K562 (cell line): ENCODE data around the gene RPP25. TPM values are rescaled to one million over a fixed set of nuclear protein-coding genes. Genes with fewer than 3 reads are reported as not detected.

Source experiments
- ATAC-seq: fragments of 200-7000 bp; cut with Tn5 transposase; 3 replicates; pipeline ENCODE4 v1.9.1; 2020; ENCODE audit warnings: moderate library complexity
- BruUV-seq: library from RNA; stranded (reverse); fragments of 400-500 nt; replicated peaks from 2 replicates; lab custom pipeline; 2021; lab: Mats Ljungman, UMichigan
- CTCF ChIA-PET: fragments of 300-600 bp; formaldehyde crosslinking; extraction: SDS; loops from one replicate; lab custom pipeline; 2021; ENCODE audit warnings: low intra/inter-chr PET ratio; lab: Yijun Ruan, JAX
- POLR2A ChIA-PET: fragments of 300-600, 350-650 bp; sonication (Branson Sonifier 250); formaldehyde crosslinking; extraction: SDS; loops from one replicate; lab custom pipeline; 2021; ENCODE audit warnings: antibody characterized with exemption, inconsistent platforms; lab: Yijun Ruan, JAX
- DNase-seq, 4 experiments: peaks; one replicate each; pipeline versions ENCODE4 v3.0.0 to v3.0.0-alpha.2; 2011 to 2018; ENCODE audit warnings: low spot score in 3 of 4, mixed read lengths in 3 of 4; ENCODE audit errors: extremely low read depth in 1 of 4
- FAIRE-seq: peaks from 2 replicates; lab custom pipeline; 2011; peaks lifted over from hg19 to GRCh38; lab: Jason Lieb, UNC
- H2AFZ ChIP-seq: 2 replicates; pipeline ENCODE4 v1.6.0; 2011; ENCODE audit warnings: low read depth, low read length, control low read depth, inconsistent platforms
- H3K27ac ChIP-seq: fragments of 200-600 bp; 3 replicates; pipeline ENCODE4 v1.8.0; 2011; ENCODE audit warnings: low read depth, mild to moderate bottlenecking, control low read depth, inconsistent platforms, low read length, moderate library complexity, mixed read lengths; ENCODE audit errors: extremely low read depth
- H3K27me3 ChIP-seq, 2 experiments: fragments of 300-600 bp in 1 of 2; 2 replicates in 1 of 2; 3 replicates in 1 of 2; pipeline versions ENCODE4 v1.6.0 to v1.8.0; 2011; ENCODE audit warnings: inconsistent platforms in 2 of 2, low read length in 2 of 2, mild to moderate bottlenecking in 1 of 2, mixed read lengths in 1 of 2, moderate library complexity in 1 of 2; ENCODE audit not compliant: control insufficient read depth in 2 of 2, insufficient read depth in 2 of 2
- H3K36me3 ChIP-seq: fragments of 300-600 bp; 3 replicates; pipeline ENCODE4 v1.8.0; 2011; ENCODE audit warnings: mild to moderate bottlenecking, low read length, inconsistent platforms; ENCODE audit not compliant: control insufficient read depth, insufficient read depth
- H3K4me1 ChIP-seq, 2 experiments: fragments of 200-600 bp in 1 of 2; replicated peaks in 1 of 2; 2 replicates in 1 of 2; 3 replicates in 1 of 2; pipeline versions ENCODE4 v1.5.1 to v1.8.0; 2011; ENCODE audit warnings: inconsistent platforms in 2 of 2, low read length in 2 of 2, mild to moderate bottlenecking in 1 of 2, mixed read lengths in 1 of 2, moderate library complexity in 1 of 2; ENCODE audit not compliant: control insufficient read depth in 2 of 2, insufficient read depth in 2 of 2
- H3K4me2 ChIP-seq: 2 replicates; pipeline ENCODE4 v1.6.1; 2011; ENCODE audit warnings: low read length, control low read depth, inconsistent platforms, mixed read lengths; ENCODE audit not compliant: insufficient read depth
- H3K4me3 ChIP-seq: fragments of 200-600 bp; sonication (generic), shearing (Covaris generic); 2 replicates; pipeline ENCODE4 v1.5.1; 2016; ENCODE audit warnings: control low read depth, inconsistent platforms
- H3K79me2 ChIP-seq: fragments of 200-600 bp; 3 replicates; pipeline ENCODE4 v1.8.0; 2011; ENCODE audit warnings: low read length, inconsistent platforms; ENCODE audit not compliant: control insufficient read depth, insufficient read depth
- H3K9ac ChIP-seq, 2 experiments: 2 replicates each; pipeline versions ENCODE4 v1.6.0 to v1.6.1; 2011; ENCODE audit warnings: low read depth in 2 of 2, low read length in 2 of 2, control low read depth in 1 of 2, inconsistent platforms in 1 of 2, mild to moderate bottlenecking in 1 of 2, mixed read lengths in 1 of 2; ENCODE audit not compliant: insufficient read depth in 1 of 2
- H3K9me1 ChIP-seq: one replicate; pipeline ENCODE4 v1.6.0; 2011; ENCODE audit warnings: inconsistent platforms, mild to moderate bottlenecking, low read length, moderate library complexity; ENCODE audit not compliant: control insufficient read depth, insufficient read depth
- H3K9me3 ChIP-seq: replicated peaks from 2 replicates; pipeline ENCODE4 v1.5.1; 2011; ENCODE audit warnings: low read depth, low read length, inconsistent platforms; ENCODE audit not compliant: control insufficient read depth, insufficient read depth
- H4K20me1 ChIP-seq: replicated peaks from 2 replicates; pipeline ENCODE4 v1.6.1; 2011; ENCODE audit warnings: low read length, inconsistent platforms, mixed read lengths; ENCODE audit not compliant: control insufficient read depth, insufficient read depth
- MCM7 ChIP-seq, 2 experiments: fragments of 450-650 bp; IDR thresholded peaks; 2 replicates each; pipeline ENCODE4 v1.6.1; 2016 to 2018
- NFIC ChIP-seq: fragments of 450-650 bp; IDR thresholded peaks from 2 replicates; pipeline ENCODE4 v1.6.1; 2017; ENCODE audit warnings: mild to moderate bottlenecking, inconsistent platforms
- YBX1 ChIP-seq: fragments of 450-650 bp; IDR thresholded peaks from 2 replicates; pipeline ENCODE4 v1.7.1; 2016; ENCODE audit warnings: mild to moderate bottlenecking
- ZNF589 ChIP-seq: fragments of 200-800 bp; sonication (Bioruptor generic); IDR thresholded peaks from 2 replicates; pipeline ENCODE4 v1.6.1; 2016; ENCODE audit warnings: low read depth, missing genetic modification characterization, missing compliant biosample characterization
- WGBS: fragments of 100-300 bp; shearing (Covaris generic); methylation state at CpG from one replicate; pipeline ENCODE4 v1.1.6; 2016; ENCODE audit warnings: low coverage, mixed read lengths; ENCODE audit not compliant: insufficient coverage; ENCODE audit errors: missing lambda C conversion rate; 5-methylcytosine and 5-hydroxymethylcytosine counted together
- in situ Hi-C: fragments of 300-500 bp; cut with MboI; formaldehyde crosslinking; loops from 4 replicates; pipeline ENCODE4 v1.15.0; 2018; ENCODE audit warnings: inconsistent platforms, mixed read lengths
- intact Hi-C: fragments of 100-400 bp; cut with micrococcal nuclease; formaldehyde crosslinking; loops from 2 replicates; pipeline ENCODE4 v1.14.2; 2022
- polyA plus RNA-seq, 8 experiments: library from polyadenylated mRNA; depleted of rRNA in 4 of 8; stranded (reverse) in 5 of 8; unstranded in 3 of 8; fragments of >200 nt; fragmentation: Nextera tagmentation in 2 of 8; fragmentation: Illumina TruSeq in 1 of 8; extraction: Ambion mirVana in 2 of 8; extraction: Trizol in 1 of 8; gene quantifications; 2 replicates each; pipeline versions ENCODE4 v1.2.1 to v1.2.3, GENCODE V29; 2011 to 2014; ENCODE audit warnings: inconsistent platforms in 1 of 8, missing spikeins in 1 of 8
- total RNA-seq, 7 experiments: library from RNA; depleted of rRNA in 6 of 7; stranded (reverse); fragments of >200 nt in 6 of 7; fragmentation: Illumina TruSeq in 2 of 7; extraction: Trizol in 2 of 7; gene quantifications; 2 replicates each; pipeline versions ENCODE4 v1.2.1 to v1.2.3, GENCODE V29; 2011 to 2021; ENCODE audit warnings: low replicate concordance in 1 of 7
- TF ChIP-seq, protein P1 (sequence below), 2 experiments: fragments of 450-650 bp in 1 of 2; sonication (generic) in 1 of 2; formaldehyde crosslinking in 1 of 2; IDR thresholded peaks in 1 of 2; conservative IDR thresholded peaks in 1 of 2; 2 replicates each; pipeline versions ENCODE4 v1.6.1 to v1.8.1; 2016 to 2023; ENCODE audit warnings: mild to moderate bottlenecking in 2 of 2, moderate library complexity in 2 of 2, inconsistent platforms in 1 of 2, missing genetic modification reagents in 1 of 2

The RPP25 gene
- total and polyA plus RNA-seq, 9 of the 15 experiments (the other 6 are each of a cell fraction or from before 2014, with no cell fraction given), result 1.1 to 12.3 (median 5.6) TPM

DNA sequence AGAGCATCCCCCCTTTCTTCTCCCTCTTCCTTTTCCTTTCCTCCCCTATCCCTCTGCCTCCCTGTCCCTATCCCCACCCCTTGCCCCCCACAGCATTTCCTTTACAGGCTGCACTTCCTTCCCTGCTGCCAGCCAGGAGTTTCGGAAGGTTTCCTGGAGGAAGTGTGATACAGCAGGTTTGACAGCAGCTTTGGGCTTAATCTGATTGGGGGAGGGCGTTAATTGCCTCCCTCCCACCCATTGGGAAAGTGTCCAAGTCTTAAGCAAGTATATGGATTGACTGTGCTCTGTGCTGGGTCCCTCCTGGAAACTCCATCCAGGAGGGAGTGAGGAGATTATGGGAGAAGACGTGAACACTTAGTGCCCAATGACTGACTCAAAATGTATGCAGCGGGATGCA, 40.6 kb upstream of the RPP25 start:
- H3K27ac ChIP-seq, result no peak overlapping the region
- TF ChIP-seq MCM7 (IDR thresholded peaks at IDR 0.05), result no peak
- no peak for TF ChIP-seq YBX1
- TF ChIP-seq NFIC, result peak; percentile 23; the same call in 1 of the 2 replicates
- H3K9ac ChIP-seq, result no peak overlapping the region
- no peaks in the 10 kb centered on the region for H3K9me3 ChIP-seq
- no peak overlapping the region for H3K4me2 ChIP-seq
- peaks cover 2% of the 10 kb centered on the region for H3K9me1 ChIP-seq
- FAIRE-seq (no peak), DNase-seq (no peak), ATAC-seq (no peak)
- peaks cover 8% of the 10 kb centered on the region for H4K20me1 ChIP-seq
- whole genome bisulfite sequencing, result 0% methylated on average over 4 of the region's 4 CpGs
- H3K36me3 ChIP-seq, result no peaks in the 10 kb centered on the region
- in situ Hi-C loops, result no loop called here
- H3K79me2 ChIP-seq, result no peaks in the 10 kb centered on the region
- intact Hi-C loops, result no loop called here
- H3K4me1 ChIP-seq, result peaks cover 0 to 14% of the 10 kb centered on the region in 2 experiments; a peak in 3 of 5 replicates
- no TSS peak for BruUV-seq
- CTCF ChIA-PET, result no interaction called here
- POLR2A ChIA-PET, result interaction anchor here (0.6 to 0.8 kb wide), 4 partner anchors 8 to 226 kb away, joined by 3 to 4 read pairs (median 3); no protein-coding TSS in a partner anchor
- H3K27me3 ChIP-seq, result peaks cover 14 to 39% of the 10 kb centered on the region in 2 experiments
- H2AFZ ChIP-seq, result no peak overlapping the region
- no peak overlapping the region for H3K4me3 ChIP-seq

DNA sequence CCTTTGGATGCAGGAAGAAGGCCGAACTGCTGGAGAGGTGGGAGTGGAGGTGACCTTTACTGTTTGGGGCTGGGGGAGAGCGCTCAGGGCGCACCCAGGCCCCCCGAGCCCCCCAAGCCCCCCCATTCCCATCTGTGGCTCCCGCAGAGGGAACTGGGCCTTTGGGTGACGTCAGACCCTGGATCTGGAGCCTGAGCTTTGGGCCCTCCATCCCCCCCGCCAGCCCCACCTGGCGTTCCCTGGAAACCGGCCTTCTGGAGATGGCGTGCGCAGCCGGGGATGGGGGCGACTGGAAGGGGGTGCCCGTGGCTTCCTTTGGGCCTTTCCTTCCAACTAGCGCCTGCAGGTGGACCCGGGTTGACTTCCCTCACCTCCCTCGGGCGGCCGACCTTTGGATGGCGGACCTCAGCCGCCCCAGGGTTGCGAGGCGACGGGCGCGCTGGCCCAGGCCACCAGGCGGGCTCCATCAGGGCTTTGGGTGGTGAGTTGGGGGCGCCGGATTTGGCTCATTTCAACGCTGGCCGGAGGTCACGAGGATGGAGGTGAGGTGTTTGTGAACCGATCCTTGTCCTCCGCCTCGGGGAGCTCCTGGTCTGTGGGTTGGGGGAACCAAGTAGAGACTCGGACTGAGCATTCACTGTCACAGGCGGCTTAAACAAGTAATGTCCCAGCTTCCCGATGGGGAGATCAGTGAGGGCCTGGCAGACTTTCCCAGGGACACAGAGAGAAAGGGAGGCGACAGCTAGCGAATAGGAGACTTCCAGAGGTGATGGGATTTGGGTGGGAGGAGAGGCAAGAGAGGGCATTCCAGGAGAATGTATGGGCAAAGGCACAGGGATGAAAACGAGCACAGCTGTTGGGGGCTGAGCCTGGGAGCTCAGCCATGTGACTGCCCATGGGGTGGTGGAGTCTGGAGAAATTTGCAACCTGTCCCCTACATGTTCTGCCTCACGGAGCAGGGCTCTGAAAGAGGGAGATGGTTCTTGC, 39.5 kb upstream of the RPP25 start:
- intact Hi-C loops, result no loop called here
- Histone ChIP-seq H3K27me3 (peaks cover 13 to 43% of the 10 kb centered on the region in 2 experiments), H4K20me1 (peaks cover 8% of the 10 kb centered on the region), H3K9me1 (peaks cover 2% of the 10 kb centered on the region), H2AFZ (peak overlapping the region; percentile 70; the same call in 1 of the 2 replicates), H3K79me2 (no peaks in the 10 kb centered on the region), H3K4me3 (peak overlapping the region; percentile 41), H3K9ac (peak overlapping the region in 1 of 2 experiments; percentile 85; a peak in 2 of 4 replicates), H3K9me3 (no peaks in the 10 kb centered on the region), H3K4me1 (peaks cover 0 to 14% of the 10 kb centered on the region in 2 experiments; a peak in 3 of 5 replicates), H3K36me3 (no peaks in the 10 kb centered on the region), H3K27ac (no peak overlapping the region), H3K4me2 (peak overlapping the region; percentile 58)
- FAIRE-seq, result no peak
- no peak for TF ChIP-seq ZNF589 (CRISPR knock-in tag)
- TF ChIP-seq, protein P1, sequence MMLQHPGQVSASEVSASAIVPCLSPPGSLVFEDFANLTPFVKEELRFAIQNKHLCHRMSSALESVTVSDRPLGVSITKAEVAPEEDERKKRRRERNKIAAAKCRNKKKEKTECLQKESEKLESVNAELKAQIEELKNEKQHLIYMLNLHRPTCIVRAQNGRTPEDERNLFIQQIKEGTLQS (IDR thresholded peaks at IDR 0.05), result peak; percentile 39; the same call in 1 of the 2 replicates
- TF ChIP-seq, protein P1 (CRISPR knock-in tag; conservative IDR thresholded peaks at IDR 0.05), result no peak
- POLR2A ChIA-PET, result interaction anchor here (1.2 kb wide), 1 partner anchor 104 kb away, joined by 4 read pairs; no protein-coding TSS in a partner anchor
- no TSS peak for BruUV-seq
- WGBS, result 27% methylated on average over 28 of the region's 42 CpGs
- in situ Hi-C loops, result no loop called here
- no peak for ATAC-seq
- CTCF ChIA-PET, result interaction anchor here (0.6 kb wide), 1 partner anchor 220 kb away, joined by 3 read pairs; no protein-coding TSS in a partner anchor
- no peak for DNase-seq
